Mammary epithelial cell (primary cell): ENCODE measurements around the gene HLA-DQB1.

Source experiments
- EZH2 ChIP-seq: IDR thresholded peaks from 2 replicates; pipeline ENCODE4 v1.6.1; 2012; ENCODE audit warnings: low read length, inconsistent platforms, borderline replicate concordance
- TF ChIP-seq, protein P1 (sequence below), 2 donors: IDR thresholded peaks in 1 of 2; conservative IDR thresholded peaks in 1 of 2; 2 replicates each; pipeline ENCODE4 v1.5.1; 2011 to 2012; ENCODE audit warnings: inconsistent platforms in 2 of 2, low read length in 2 of 2, mild to moderate bottlenecking in 2 of 2, control low read depth in 1 of 2, low read depth in 1 of 2; ENCODE audit not compliant: insufficient read depth in 1 of 2; ENCODE audit errors: extremely low read depth in 1 of 2

DNA sequence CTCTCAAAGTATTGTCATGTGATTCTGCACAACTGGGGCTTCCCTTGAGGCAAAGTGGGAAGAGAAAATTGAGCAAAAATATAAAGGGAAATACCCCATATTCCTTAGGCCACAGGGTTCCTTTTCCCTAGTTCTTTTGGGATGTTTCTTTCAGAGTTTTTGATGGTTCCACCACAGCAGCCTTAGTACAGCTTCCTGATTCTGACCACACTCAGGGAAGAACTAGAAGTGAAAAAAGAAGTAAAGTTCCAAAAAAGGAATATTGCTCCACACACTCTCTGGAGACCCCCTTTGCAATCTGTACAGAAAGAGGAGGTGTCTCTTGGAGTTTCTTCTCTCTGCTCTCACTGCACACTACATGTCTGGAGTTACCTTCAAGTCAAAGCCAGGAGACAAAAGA, 46.8 kb upstream of the HLA-DQB1 start:
- TF ChIP-seq, protein P1, sequence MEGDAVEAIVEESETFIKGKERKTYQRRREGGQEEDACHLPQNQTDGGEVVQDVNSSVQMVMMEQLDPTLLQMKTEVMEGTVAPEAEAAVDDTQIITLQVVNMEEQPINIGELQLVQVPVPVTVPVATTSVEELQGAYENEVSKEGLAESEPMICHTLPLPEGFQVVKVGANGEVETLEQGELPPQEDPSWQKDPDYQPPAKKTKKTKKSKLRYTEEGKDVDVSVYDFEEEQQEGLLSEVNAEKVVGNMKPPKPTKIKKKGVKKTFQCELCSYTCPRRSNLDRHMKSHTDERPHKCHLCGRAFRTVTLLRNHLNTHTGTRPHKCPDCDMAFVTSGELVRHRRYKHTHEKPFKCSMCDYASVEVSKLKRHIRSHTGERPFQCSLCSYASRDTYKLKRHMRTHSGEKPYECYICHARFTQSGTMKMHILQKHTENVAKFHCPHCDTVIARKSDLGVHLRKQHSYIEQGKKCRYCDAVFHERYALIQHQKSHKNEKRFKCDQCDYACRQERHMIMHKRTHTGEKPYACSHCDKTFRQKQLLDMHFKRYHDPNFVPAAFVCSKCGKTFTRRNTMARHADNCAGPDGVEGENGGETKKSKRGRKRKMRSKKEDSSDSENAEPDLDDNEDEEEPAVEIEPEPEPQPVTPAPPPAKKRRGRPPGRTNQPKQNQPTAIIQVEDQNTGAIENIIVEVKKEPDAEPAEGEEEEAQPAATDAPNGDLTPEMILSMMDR (conservative IDR thresholded peaks at IDR 0.05 in 1 of 2, IDR thresholded peaks at IDR 0.05 in 1 of 2; ENCODE audit: extremely low read depth in 1 of 2, insufficient read depth in 1 of 2, low read depth in 1 of 2, low read length in 2 of 2): no peak
- no peak for TF ChIP-seq EZH2
